ENCODE measurements around the gene WDR46. TPM values are rescaled to one million over a fixed set of nuclear protein-coding genes. Genes with fewer than 3 reads are reported as not detected.

The WDR46 gene
- total RNA-seq, 1 experiment from 2014 or later, result 90.6 TPM

- Histone ChIP-seq H2AFZ (ENCODE audit: low read depth, low read length, poor library complexity, severe bottlenecking) (no peak overlapping the region), H3K4me1 (ENCODE audit: control insufficient read depth in 1 of 2, insufficient read depth in 2 of 2, low read length in 2 of 2) (peaks cover 20 to 45% of the 10 kb centered on the region in 2 experiments), H3K36me3 (ENCODE audit: control insufficient read depth in 1 of 2, insufficient read depth in 2 of 2, low read length in 2 of 2) (no peaks in the 10 kb centered on the region), H3K9me2 (ENCODE audit: insufficient read depth) (no peaks in the 10 kb centered on the region), H3K9ac (ENCODE audit: low read length) (peak overlapping the region; percentile 88), H3K4me2 (ENCODE audit: low read length) (peak overlapping the region; percentile 99), H3K79me2 (ENCODE audit: insufficient read depth, low read length) (no peaks in the 10 kb centered on the region), H3K27ac (ENCODE audit: low read depth, low read length) (peak overlapping the region; percentile 90), H3K9me3 (ENCODE audit: control insufficient read depth in 1 of 2, insufficient read depth in 1 of 2, low read depth in 1 of 2, low read length in 2 of 2) (no peaks in the 10 kb centered on the region), H3K4me3 (replicated peaks in 1 of 2; ENCODE audit: low read depth in 1 of 2, low read length in 2 of 2) (peak overlapping the region; percentile 74 to 85; a peak in 3 of 4 replicates), H3K27me3 (ENCODE audit: insufficient read depth, low read length) (no peaks in the 10 kb centered on the region), H4K20me1 (ENCODE audit: insufficient read depth) (no peaks in the 10 kb centered on the region)
- CTCF ChIA-PET, result no interaction called here
- TF ChIP-seq CBX3 (IDR thresholded peaks at IDR 0.05; ENCODE audit: low read depth), result no peak
- no peak for TF ChIP-seq ATF3 (IDR thresholded peaks at IDR 0.05)
- no peak for TF ChIP-seq REST (IDR thresholded peaks at IDR 0.05; ENCODE audit: low read depth)
- no peak for TF ChIP-seq ELF1 (IDR thresholded peaks at IDR 0.05; ENCODE audit: borderline replicate concordance, low read depth)
- TF ChIP-seq POLR2A (IDR thresholded peaks at IDR 0.05; ENCODE audit: borderline replicate concordance, extremely low read depth, insufficient read depth, insufficient read length), result no peak
- TF ChIP-seq TCF7L2 (IDR thresholded peaks at IDR 0.05; ENCODE audit: borderline replicate concordance, extremely low read depth, insufficient read depth, insufficient read length), result no peak
- no peak for TF ChIP-seq JUND (IDR thresholded peaks at IDR 0.05)
- no peak for TF ChIP-seq ZBTB33 (IDR thresholded peaks at IDR 0.05; ENCODE audit: extremely low read depth, insufficient replicate concordance, low read length)
- TF ChIP-seq YY1 (IDR thresholded peaks at IDR 0.05; ENCODE audit: extremely low read depth, insufficient replicate concordance, low read depth, low read length), result no peak
- TF ChIP-seq SRF (IDR thresholded peaks at IDR 0.05; ENCODE audit: low read depth), result no peak
- no peak for TF ChIP-seq ZNF274 (IDR thresholded peaks at IDR 0.05; ENCODE audit: low read depth, low read length)
- TF ChIP-seq, protein P1, sequence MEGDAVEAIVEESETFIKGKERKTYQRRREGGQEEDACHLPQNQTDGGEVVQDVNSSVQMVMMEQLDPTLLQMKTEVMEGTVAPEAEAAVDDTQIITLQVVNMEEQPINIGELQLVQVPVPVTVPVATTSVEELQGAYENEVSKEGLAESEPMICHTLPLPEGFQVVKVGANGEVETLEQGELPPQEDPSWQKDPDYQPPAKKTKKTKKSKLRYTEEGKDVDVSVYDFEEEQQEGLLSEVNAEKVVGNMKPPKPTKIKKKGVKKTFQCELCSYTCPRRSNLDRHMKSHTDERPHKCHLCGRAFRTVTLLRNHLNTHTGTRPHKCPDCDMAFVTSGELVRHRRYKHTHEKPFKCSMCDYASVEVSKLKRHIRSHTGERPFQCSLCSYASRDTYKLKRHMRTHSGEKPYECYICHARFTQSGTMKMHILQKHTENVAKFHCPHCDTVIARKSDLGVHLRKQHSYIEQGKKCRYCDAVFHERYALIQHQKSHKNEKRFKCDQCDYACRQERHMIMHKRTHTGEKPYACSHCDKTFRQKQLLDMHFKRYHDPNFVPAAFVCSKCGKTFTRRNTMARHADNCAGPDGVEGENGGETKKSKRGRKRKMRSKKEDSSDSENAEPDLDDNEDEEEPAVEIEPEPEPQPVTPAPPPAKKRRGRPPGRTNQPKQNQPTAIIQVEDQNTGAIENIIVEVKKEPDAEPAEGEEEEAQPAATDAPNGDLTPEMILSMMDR (IDR thresholded peaks at IDR 0.05 in 2 of 3, conservative IDR thresholded peaks at IDR 0.05 in 1 of 3; ENCODE audit: borderline replicate concordance in 1 of 3, insufficient read depth in 1 of 3, low read depth in 2 of 3, low read length in 2 of 3), result no peak
- no peak for TF ChIP-seq EZH2phosphoT487 (IDR thresholded peaks at IDR 0.05; ENCODE audit: borderline replicate concordance)
- POLR2A ChIA-PET, result interaction anchor here (0.8 to 4.0 kb wide), 3 partner anchors 8 to 21 kb away, joined by 4 to 24 read pairs (median 19); partner anchors contain the start of genes RPS18 and VPS52
- intact Hi-C loops (cut with micrococcal nuclease), result no loop called here
- no peak for ATAC-seq
- no TSS peak for BruUV-seq (replicated peaks)
- no peak for DNase-seq (ENCODE audit: low read depth, low spot score)
- RAD21 ChIA-PET (ENCODE audit: low non-redundant PET in 1 of 2, low total read pairs in 2 of 2, uncharacterized antibody in 2 of 2, unreplicated experiment in 2 of 2), result no interaction called here
Observed at GRCh38 chr6:33250731-33251130, 38.3 kb downstream of the WDR46 start.

Measured in HCT116 (cell line).